ENCODE measurements around the gene QARS1. TPM values are rescaled to one million over a fixed set of nuclear protein-coding genes. Genes with fewer than 3 reads are reported as not detected.

Gene QARS1
- total and polyA plus RNA-seq, 2 of the 8 experiments (the other 6 are each of a cell fraction or from before 2014, with no cell fraction given) = 353 to 581 TPM

DNA sequence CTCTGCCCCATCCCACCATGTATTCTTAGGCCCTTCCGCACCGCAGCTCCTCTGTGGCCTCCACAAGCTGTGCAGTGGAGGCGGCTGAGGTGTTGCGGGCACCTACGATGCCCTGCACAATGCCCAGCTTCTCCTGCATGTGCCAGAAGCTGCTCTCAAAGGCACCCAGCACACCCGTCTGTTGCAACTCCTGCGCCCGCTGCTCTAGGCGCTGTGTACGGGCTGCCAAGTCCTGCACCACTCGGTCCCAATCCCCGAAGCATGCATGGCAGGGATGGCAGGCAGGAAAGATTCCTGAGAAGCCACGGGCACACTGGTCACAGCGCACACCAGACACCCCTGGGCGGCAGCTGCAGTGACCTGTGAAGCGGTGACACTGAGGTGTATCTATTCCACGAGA is 19.1 kb upstream of the QARS1 start:
- Histone ChIP-seq H4K5ac (ENCODE audit: insufficient read length, low read depth, low read length) (no peak overlapping the region), H3K56ac (replicated peaks; ENCODE audit: insufficient read length, low read depth, low read length) (no peak overlapping the region), H4K8ac (ENCODE audit: extremely low read depth, insufficient read depth, low read length) (no peak overlapping the region), H2BK12ac (ENCODE audit: low read depth, low read length) (no peak overlapping the region), H3K4me1 (replicated peaks in 1 of 4; ENCODE audit: control insufficient read depth in 3 of 4, insufficient read depth in 4 of 4, low read length in 3 of 4) (peaks cover 0 to 11% (median 6%) of the 10 kb centered on the region in 4 experiments; a peak in 5 of 7 replicates), H3K27ac (ENCODE audit: low read depth, low read length) (no peak overlapping the region), H3K9ac (replicated peaks in 1 of 4; ENCODE audit: extremely low read depth in 1 of 4, low read depth in 3 of 4, low read length in 3 of 4) (no peak overlapping the region), H3K4me3 (ENCODE audit: extremely low read depth in 1 of 4, insufficient read depth in 2 of 4, low read depth in 3 of 4, low read length in 4 of 4) (no peak overlapping the region), H2BK20ac (ENCODE audit: low read length) (no peak overlapping the region), H3K23me2 (ENCODE audit: low read depth, low read length) (peaks cover 5% of the 10 kb centered on the region), H4K91ac (replicated peaks; ENCODE audit: insufficient read length, low read length) (no peak overlapping the region), H3K9me3 (ENCODE audit: insufficient read depth in 2 of 2, low read depth in 1 of 2, low read length in 1 of 2) (no peaks in the 10 kb centered on the region), H3K23ac (ENCODE audit: insufficient read length) (no peak overlapping the region), H3K4ac (replicated peaks; ENCODE audit: insufficient read length, low read depth, low read length) (no peak overlapping the region), H3K36me3 (ENCODE audit: control insufficient read depth in 2 of 4, insufficient read depth in 4 of 4, low read length in 3 of 4) (peaks cover 5 to 25% (median 13%) of the 10 kb centered on the region in 4 experiments; a peak in 7 of 8 replicates), H2BK5ac (ENCODE audit: low read depth, low read length) (no peak overlapping the region), H3K14ac (ENCODE audit: insufficient read length) (no peak overlapping the region), H2AK5ac (ENCODE audit: low read depth, low read length) (no peak overlapping the region), H3K79me1 (ENCODE audit: low read depth, low read length) (peaks cover 9% of the 10 kb centered on the region), H3K18ac (ENCODE audit: extremely low read depth, low read length) (no peak overlapping the region), H2BK15ac (ENCODE audit: low read length) (no peak overlapping the region), H2BK120ac (replicated peaks; ENCODE audit: low read depth, low read length) (no peak overlapping the region), H3K79me2 (ENCODE audit: control insufficient read depth in 1 of 2, insufficient read depth in 2 of 2, low read length in 2 of 2) (peaks cover 0 to 10% of the 10 kb centered on the region in 2 experiments; a peak in 2 of 4 replicates), H4K20me1 (replicated peaks in 1 of 2; ENCODE audit: control insufficient read depth in 1 of 2, insufficient read depth in 2 of 2, low read length in 2 of 2) (no peaks in the 10 kb centered on the region), H3K4me2 (ENCODE audit: insufficient read depth in 1 of 2, low read depth in 2 of 2, low read length in 2 of 2) (no peak overlapping the region), H3K27me3 (replicated peaks in 1 of 4; ENCODE audit: control insufficient read depth in 3 of 4, extremely low read depth in 1 of 4, insufficient read depth in 3 of 4, low read length in 3 of 4) (no peaks in the 10 kb centered on the region), H2AFZ (ENCODE audit: low read length) (no peak overlapping the region)
- ChIA-PET POLR2A (ENCODE audit: partially characterized antibody) (interaction anchor here (1.2 to 25.5 kb wide), 4 partner anchors 9 to 102 kb away, joined by 3 to 508 read pairs (median 11); partner anchors contain the start of genes LAMB2, NDUFAF3, QARS1 and QRICH1), CTCF (ENCODE audit: partially characterized antibody) (interaction anchor here (0.9 to 4.4 kb wide), 3 partner anchors 9 to 72 kb away, joined by 3 to 20 read pairs (median 8); partner anchors contain the start of gene LAMB2)
- TF ChIP-seq TBP (IDR thresholded peaks at IDR 0.05; ENCODE audit: low read depth, low read length) (no peak), GABPA (IDR thresholded peaks at IDR 0.05; ENCODE audit: borderline replicate concordance, insufficient read depth, low read length) (no peak), KDM1A (IDR thresholded peaks at IDR 0.05; ENCODE audit: borderline replicate concordance, low read length) (no peak), POU5F1 (IDR thresholded peaks at IDR 0.05; ENCODE audit: low read depth, low read length) (no peak), YY1 (IDR thresholded peaks at IDR 0.05; ENCODE audit: low read depth, low read length) (no peak), SP4 (IDR thresholded peaks at IDR 0.05; ENCODE audit: low read length) (no peak), BACH1 (IDR thresholded peaks at IDR 0.05; ENCODE audit: low read length) (no peak)
- no peak for DNase-seq (ENCODE audit: low read depth in 1 of 2, low spot score in 2 of 2)
- no peak for FAIRE-seq
- 89% methylated on average over 17 of the region's 17 CpGs; no CpG with 5 or more reads in 1 of the 2 experiments for WGBS, 2 experiments (ENCODE audit: extremely low coverage in 1 of 2, insufficient coverage in 1 of 2, insufficient read length in 1 of 2, insufficient replicate concordance in 2 of 2, low coverage in 1 of 2, low lambda C conversion rate in 2 of 2, missing lambda C conversion rate in 1 of 2)

Measured in H1 (cell line).